GM18517 (cell line): ENCODE measurements around the gene ARID5A.
A peak's percentile ranks its signal among the peaks of the same experiment; 100 is the strongest.

Experiments
- ATAC-seq: cut with Tn5 transposase; IDR thresholded peaks from one replicate; pipeline ENCODE4 v1.9.1; 2021; ENCODE audit warnings: mild to moderate bottlenecking, moderate library complexity; ENCODE audit not compliant: unreplicated experiment

The ARID5A gene

GRCh38 chr2:96526101-96526591 lies 10.4 kb upstream of the ARID5A start:
- no peak for ATAC-seq

GRCh38 chr2:96526615-96527285 lies 9.8 kb upstream of the ARID5A start:
- no peak for ATAC-seq

GRCh38 chr2:96527286-96528005 lies 9.1 kb upstream of the ARID5A start:
- ATAC-seq, result no peak

GRCh38 chr2:96528006-96528699 lies 8.4 kb upstream of the ARID5A start:
- no peak for ATAC-seq

DNA sequence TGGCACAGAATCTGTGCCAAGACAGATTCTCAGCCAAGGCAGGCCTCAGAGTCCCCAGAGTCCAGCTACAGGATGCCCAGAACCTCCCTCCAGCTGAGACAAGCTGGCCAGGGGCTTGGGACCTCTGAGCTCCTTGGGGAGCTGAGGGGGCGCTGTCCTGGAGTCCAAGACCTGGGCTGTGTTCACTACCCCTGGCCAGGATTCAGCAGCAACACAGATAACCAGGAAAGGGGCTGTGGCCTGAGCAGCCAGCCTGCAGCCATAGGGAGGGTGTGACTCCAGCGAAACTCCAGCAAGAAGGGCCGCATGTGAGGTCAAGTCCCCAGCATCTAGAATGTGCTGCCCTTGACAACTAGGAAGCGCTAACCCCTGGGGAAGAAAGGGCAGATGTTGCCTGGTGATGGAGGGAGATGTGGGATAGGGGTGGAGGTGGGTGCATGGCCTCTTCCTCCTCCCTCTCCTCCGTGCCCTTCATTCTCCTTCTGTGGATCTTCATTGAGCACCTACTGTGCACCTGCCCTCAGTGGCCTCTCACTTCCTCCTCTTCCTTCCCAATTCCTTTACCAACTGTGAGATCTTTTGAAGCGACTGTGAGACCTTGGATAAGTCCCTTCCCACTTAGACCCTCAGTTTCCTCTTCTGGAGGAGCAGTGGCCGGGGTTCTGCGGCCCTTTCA lies 7.7 kb upstream of the ARID5A start:
- ATAC-seq, result no peak

GRCh38 chr2:96529376-96530143 lies 7.0 kb upstream of the ARID5A start:
- ATAC-seq, result no peak

DNA sequence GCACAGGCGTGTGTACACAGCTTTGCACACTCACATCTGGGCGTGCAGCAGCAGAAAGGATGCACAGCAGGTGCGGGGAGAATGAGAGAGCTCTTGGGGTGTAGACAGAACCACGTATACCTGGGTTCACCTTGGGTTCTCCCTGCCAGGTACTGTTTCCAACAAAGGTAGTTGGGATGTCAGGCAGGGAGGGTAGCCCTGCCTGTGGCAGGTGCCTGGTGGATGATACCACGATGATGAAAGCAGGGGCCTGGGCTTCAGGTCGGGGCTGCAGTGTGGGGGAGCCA lies 6.5 kb upstream of the ARID5A start:
- ATAC-seq, result no peak

DNA sequence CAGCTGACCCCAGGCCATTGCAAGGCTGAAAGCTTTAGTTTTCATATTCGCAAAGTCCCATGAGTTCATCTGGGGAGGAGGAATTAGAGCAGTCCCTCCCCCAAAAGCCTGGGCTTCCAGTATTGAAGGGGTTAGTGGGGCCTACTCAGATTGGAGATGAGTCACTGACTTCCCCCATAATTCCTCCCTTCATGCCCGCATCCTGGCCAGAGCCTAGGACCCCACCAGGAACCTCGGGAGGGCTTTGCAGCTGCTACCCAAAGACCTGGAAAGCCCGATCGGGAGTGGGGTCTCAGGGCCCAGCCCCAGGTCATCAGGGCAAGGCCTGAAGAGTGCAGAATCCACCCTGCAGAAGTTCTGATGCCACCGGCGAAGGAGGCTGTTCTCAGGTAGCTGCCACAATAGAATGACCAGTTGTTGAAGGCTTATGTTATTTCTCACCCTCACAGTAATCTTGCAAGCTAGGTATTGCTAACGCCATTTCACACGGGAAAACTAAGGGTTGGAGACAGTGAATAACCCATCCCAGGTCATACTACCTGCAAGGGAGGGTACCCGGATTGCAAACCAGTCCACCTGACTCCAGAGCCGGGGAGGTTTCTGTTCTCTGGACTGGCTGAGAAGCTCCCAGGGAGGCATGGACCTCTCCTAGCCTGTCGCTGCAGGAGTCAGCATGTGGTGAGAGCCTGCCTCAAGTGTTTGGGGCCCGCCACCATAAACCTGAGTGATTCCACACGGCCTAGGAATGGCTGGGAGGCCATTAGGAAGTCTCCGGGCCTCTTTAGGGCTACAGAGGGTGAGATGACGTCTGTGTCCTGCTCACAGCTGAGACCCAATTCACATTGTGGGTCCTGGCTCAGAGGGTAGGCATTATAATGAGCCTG lies 5.8 kb upstream of the ARID5A start:
- ATAC-seq, result no peak

DNA sequence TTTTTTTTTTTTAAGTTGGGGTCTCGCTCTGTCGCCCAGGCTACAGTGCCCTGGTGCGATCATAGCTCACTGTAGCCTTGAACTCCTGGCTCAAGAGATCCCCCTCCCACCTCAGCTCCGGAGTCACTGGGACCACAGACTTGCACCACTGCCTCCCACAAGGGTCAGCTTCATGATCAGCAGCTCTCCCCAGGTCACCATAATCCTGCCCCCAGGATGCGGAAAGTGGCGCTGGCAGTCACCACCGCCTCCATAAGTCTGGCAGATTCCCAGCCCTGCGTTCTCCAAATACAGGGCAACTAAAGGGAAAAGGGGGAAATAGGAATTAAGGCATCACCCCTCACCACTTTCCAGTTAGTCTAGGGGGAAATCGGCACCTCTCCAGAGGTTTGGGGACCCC lies 5.2 kb upstream of the ARID5A start:
- ATAC-seq, result no peak

DNA sequence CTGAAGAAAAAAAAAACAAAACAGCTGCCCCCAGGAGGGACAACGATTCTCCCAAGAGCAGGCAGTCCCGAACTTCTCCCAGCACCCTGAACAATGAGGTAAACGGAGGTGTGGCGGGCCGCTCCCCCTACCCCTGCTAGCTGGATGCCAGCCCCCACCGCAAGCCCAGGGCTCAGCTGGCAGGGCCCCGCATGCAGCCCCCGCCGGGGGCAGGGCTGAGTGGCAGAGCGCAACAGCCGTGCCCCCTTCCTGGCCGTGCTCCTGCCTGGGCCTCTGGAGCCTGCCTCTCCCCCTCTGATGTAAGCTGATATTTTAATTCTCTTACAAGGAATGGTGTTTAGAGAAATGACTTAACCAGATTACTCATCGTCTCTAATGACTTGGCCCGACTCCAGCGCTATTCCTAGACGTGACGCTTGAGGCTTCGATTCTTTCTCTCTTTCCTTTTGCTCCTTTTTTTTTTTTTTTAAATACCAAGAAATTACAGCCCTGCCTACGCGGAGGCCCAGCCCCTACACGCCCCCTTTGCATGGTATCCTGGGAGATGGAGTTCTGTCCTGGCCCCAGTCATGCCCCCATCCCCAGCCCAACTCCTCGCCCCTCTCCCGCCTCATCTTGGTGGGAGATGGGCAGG lies 4.6 kb upstream of the ARID5A start:
- ATAC-seq, result peak; percentile 34

DNA sequence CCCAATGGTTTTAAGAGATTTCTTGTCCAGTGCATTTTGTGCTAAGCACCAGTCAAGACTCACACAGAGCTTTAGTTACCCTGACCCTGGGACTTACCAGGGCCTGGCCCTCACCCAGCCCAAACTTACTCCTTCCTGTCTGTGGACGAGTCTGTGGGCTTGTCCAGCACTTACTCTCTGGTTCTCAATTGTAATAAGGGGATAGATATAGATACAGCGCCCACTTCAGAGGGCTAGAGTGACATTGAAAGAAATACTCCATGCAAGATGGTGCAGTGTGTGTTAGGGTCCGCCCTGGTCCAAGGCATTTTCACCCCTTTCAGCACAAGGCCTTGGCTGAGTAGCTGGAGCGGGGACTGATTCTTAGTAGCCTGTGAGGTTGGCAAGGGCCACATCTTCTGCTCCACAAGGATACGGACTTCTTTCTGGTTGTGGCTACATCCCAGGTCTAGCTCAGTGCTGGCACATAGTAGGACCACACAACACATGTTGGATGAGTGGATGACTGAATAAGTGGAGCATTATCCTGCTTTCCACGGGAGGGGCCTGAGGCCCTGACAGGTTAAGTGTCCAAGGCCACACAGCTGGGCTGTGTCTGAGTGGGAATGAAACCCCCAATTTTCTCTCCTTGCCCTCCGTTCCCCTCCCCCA lies 3.8 kb upstream of the ARID5A start:
- ATAC-seq, result no peak

DNA sequence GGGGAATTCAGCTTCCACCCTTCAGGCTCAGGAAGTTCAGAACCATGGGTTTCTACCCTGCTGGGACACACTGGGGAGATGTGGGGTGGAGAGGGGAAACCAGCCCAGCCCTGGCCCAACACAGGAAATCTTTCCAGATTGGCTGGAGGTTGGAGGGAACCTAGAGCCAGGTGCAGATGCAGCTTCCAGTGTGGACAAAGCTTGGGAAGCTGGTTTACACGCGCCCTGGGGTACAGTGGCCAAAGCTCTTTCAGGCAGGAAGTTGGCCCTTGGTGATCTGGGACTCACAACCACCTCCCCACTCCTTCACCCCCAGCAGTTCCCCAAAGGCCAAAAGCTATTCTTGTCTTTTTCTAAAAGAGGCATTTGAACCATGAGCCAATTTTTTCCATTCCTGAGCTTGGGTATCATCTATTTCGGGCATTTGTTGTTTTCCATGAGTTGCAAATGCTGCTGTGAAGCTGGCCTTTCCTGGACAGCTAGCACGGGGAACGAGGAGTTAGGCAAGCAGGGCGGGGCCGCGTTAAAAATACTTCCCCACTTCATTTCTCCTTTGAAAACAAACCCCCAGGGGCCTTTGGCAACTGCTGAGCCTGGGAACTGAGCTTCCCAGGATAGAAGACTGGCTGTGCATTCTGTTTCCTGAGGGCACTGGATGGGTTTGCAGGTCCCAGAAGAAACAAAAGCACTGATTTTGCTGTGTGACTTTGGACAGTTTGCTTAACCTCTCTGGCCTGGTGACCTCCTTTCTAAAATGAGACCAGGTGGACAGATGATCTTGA lies 3.1 kb upstream of the ARID5A start:
- ATAC-seq, result no peak

GRCh38 chr2:96534141-96534540 lies 2.4 kb upstream of the ARID5A start:
- no peak for ATAC-seq

GRCh38 chr2:96534701-96535181 lies 1.8 kb upstream of the ARID5A start:
- ATAC-seq, result no peak

- ATAC-seq, result no peak
Measured at GRCh38 chr2:96535331-96535730, 1.2 kb upstream of the ARID5A start.

DNA sequence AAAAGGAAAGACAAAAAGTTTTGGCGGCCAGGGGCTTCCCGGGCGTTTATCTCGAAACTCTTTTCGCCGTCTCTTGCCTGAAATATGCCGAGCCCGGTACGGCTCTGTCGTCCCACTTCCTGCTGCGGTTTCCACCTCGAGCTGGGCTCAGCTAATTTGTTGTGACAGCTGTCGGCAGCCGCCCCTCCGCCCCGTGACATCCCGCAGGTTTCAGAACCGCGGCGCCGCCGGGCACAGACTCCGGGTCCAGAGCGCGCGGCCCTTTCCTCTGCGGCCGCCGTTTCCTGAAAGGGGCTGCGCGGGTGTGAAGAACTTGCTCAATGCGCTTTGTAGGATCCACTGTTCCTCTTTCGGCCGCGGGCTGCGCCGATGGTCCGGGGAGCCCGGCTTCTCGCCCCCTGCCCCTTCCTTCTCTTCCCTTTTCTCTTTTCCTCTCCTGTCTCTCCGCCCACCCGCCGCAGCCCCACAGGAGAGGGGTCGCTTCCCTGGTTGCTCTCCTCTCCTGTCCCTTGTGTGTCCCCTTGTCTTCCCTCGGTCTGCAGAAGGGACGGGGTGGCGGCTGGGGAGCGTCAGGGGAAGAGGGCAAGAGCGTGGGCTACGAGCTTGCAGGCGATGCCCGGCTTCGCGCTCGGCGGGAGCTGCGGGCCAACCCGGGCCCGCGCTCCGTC lies 648 bp downstream of the ARID5A start:
- ATAC-seq, result peak; percentile 65

DNA sequence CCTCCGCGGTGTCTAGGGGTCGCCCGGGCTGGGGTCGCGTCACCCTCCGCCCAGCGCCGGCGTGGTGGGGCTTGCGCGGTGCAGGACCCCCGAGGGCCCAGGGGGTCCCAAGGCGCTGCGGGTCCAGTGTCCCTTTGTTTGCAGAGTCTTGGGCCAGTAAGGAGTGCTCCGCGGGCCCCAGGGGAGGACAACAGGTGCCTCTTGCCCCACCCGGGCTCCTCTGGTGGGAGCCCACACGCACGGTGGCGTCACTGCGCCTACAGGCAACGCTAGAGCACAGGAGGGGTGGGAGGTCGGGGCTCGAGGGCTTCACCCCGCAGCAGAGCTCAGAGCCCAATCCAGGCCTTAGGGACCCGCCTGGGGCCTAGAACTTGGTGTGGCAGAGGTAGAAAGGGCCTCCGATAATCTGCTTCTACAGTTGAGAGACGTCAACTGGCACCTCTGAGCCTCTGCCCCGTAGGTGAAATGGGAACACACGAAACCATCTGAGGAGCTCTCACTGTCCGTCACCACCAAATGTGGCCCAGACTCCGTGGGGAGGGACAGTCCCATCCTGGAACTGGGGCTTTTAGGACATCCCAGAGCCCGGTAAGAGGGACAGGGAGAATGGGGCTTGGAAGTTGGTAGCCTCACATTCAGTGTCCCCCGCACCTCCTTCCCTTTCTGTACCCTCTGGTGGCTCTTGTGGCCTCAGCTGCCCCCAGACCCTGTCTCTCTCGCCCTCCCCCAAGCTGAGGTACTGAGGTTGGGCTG lies 1.4 kb downstream of the ARID5A start:
- no peak for ATAC-seq
